Upper lobe of right lung (tissue), 1 donor: ENCODE data around the gene ZPLD1. TPM values are rescaled to one million over a fixed set of nuclear protein-coding genes. Genes with fewer than 3 reads are reported as not detected.
A peak's percentile ranks its signal among the peaks of the same experiment; 100 is the strongest.

Experiments used
- ATAC-seq: fragments of 200-7000 bp; cut with Tn5 transposase; one replicate; pipeline ENCODE4 v1.9.1; 2020; ENCODE audit warnings: mild to moderate bottlenecking, moderate library complexity
- DNase-seq: peaks from one replicate; pipeline ENCODE4 v3.0.0-alpha.2; 2020
- H3K27ac ChIP-seq: fragments of 200-600 bp; one replicate; pipeline ENCODE4 v1.8.0; 2022
- H3K27me3 ChIP-seq: fragments of 200-600 bp; one replicate; pipeline ENCODE4 v1.8.0; 2022; ENCODE audit warnings: mild to moderate bottlenecking
- H3K36me3 ChIP-seq: fragments of 200-600 bp; one replicate; pipeline ENCODE4 v1.8.0; 2022
- H3K4me1 ChIP-seq: fragments of 200-600 bp; one replicate; pipeline ENCODE4 v1.8.0; 2022
- H3K4me3 ChIP-seq: fragments of 200-600 bp; one replicate; pipeline ENCODE4 v1.8.0; 2022; ENCODE audit warnings: mild to moderate bottlenecking
- H3K9me3 ChIP-seq: fragments of 200-600 bp; one replicate; pipeline ENCODE4 v1.8.0; 2022
- CTCF ChIP-seq: fragments of 200-600 bp; IDR thresholded peaks from one replicate; pipeline ENCODE4 v1.8.0; 2022; ENCODE audit warnings: antibody characterized with exemption
- intact Hi-C: fragments of 100-400 bp; cut with DNase I; formaldehyde crosslinking; loops from one replicate; pipeline ENCODE4 v1.11.0; 2022
- total RNA-seq: library from RNA; stranded (reverse); fragmentation: NEBNext Ultra II Directional; extraction: Animal tissue kit (Norgen Biotek cat#: 25700); gene quantifications from one replicate; pipeline ENCODE4 v1.2.1, GENCODE V29; 2021
- donor health status: DM: no; HTN: yes; CAD: no; lungs with severe emphysema.

Gene ZPLD1
- total RNA-seq, 1 donor from 2014 or later, result not detected

GRCh38 chr3:102505542-102505941 is 70.7 kb downstream of the ZPLD1 start:
- ATAC-seq, result peak; percentile 38
- intact Hi-C loops, result no loop called here
- Histone ChIP-seq H3K9me3 (no peaks in the 10 kb centered on the region), H3K27ac (no peak overlapping the region), H3K36me3 (no peaks in the 10 kb centered on the region), H3K4me3 (no peak overlapping the region), H3K4me1 (no peaks in the 10 kb centered on the region), H3K27me3 (no peaks in the 10 kb centered on the region)
- DNase-seq, result no peak
- no peak for TF ChIP-seq CTCF

GRCh38 chr3:102510663-102511062 is 75.8 kb downstream of the ZPLD1 start:
- no peaks in the 10 kb centered on the region for H3K9me3 ChIP-seq
- TF ChIP-seq CTCF, result no peak
- ATAC-seq, result no peak
- no peak overlapping the region for H3K27ac ChIP-seq
- no peak overlapping the region for H3K4me3 ChIP-seq
- intact Hi-C loops, result no loop called here
- no peaks in the 10 kb centered on the region for H3K36me3 ChIP-seq
- no peak for DNase-seq
- H3K27me3 ChIP-seq, result no peaks in the 10 kb centered on the region
- H3K4me1 ChIP-seq, result no peaks in the 10 kb centered on the region

GRCh38 chr3:102511168-102511567 is 76.4 kb downstream of the ZPLD1 start:
- H3K4me3 ChIP-seq, result no peak overlapping the region
- DNase-seq, result no peak
- H3K27ac ChIP-seq, result no peak overlapping the region
- no peak for TF ChIP-seq CTCF
- H3K36me3 ChIP-seq, result no peaks in the 10 kb centered on the region
- H3K27me3 ChIP-seq, result no peaks in the 10 kb centered on the region
- intact Hi-C loops, result no loop called here
- ATAC-seq, result no peak
- no peaks in the 10 kb centered on the region for H3K4me1 ChIP-seq
- H3K9me3 ChIP-seq, result no peaks in the 10 kb centered on the region

- no peak overlapping the region for H3K27ac ChIP-seq
- no peaks in the 10 kb centered on the region for H3K9me3 ChIP-seq
- H3K27me3 ChIP-seq, result no peaks in the 10 kb centered on the region
- intact Hi-C loops, result no loop called here
- DNase-seq (no peak), ATAC-seq (no peak)
- no peak for TF ChIP-seq CTCF
- no peak overlapping the region for H3K4me3 ChIP-seq
- H3K4me1 ChIP-seq, result no peaks in the 10 kb centered on the region
- no peaks in the 10 kb centered on the region for H3K36me3 ChIP-seq
These were observed 76.8 kb downstream of the ZPLD1 start for GRCh38 chr3:102511639-102512038.

GRCh38 chr3:102512734-102513504 is 78.1 kb downstream of the ZPLD1 start:
- intact Hi-C loops, result no loop called here
- DNase-seq, result no peak
- Histone ChIP-seq H3K27me3 (no peaks in the 10 kb centered on the region), H3K4me1 (no peaks in the 10 kb centered on the region), H3K4me3 (no peak overlapping the region), H3K27ac (no peak overlapping the region), H3K36me3 (no peaks in the 10 kb centered on the region), H3K9me3 (no peaks in the 10 kb centered on the region)
- no peak for TF ChIP-seq CTCF
- no peak for ATAC-seq
